HL-60 (cell line): ENCODE results near the gene PSMG1.

Source experiments
- CTCF ChIP-seq: IDR thresholded peaks from one replicate; pipeline ENCODE4 v1.5.1; 2011; ENCODE audit warnings: low read length, control low read depth, inconsistent platforms; ENCODE audit not compliant: insufficient read depth
- POLR2AphosphoS5 ChIP-seq: IDR thresholded peaks from 2 replicates; pipeline ENCODE4 v1.6.1; 2012; ENCODE audit warnings: low read depth

- TF ChIP-seq CTCF: no peak
- TF ChIP-seq POLR2AphosphoS5: no peak
Observed at GRCh38 chr21:39197448-39198233, 14.4 kb upstream of the PSMG1 start.
